Activated T-cell treated with anti-CD3 and anti-CD28 coated beads for 1 hour (primary cell): ENCODE data around the gene HOXD3.

Source experiments
- DNase-seq: peaks from one replicate; pipeline ENCODE4 v3.0.0-alpha.2; 2020; ENCODE audit warnings: low read depth

HOXD3 gene

GRCh38 chr2:176212276-176212675 is 55.2 kb downstream of the HOXD3 start:
- DNase-seq = no peak

GRCh38 chr2:176213406-176213805 is 56.3 kb downstream of the HOXD3 start:
- DNase-seq = no peak
